ENCODE results near the gene LRMDA.

GRCh38 chr10:76583711-76584161, 1152.3 kb downstream of the LRMDA start:
- TF ChIP-seq, protein P1, sequence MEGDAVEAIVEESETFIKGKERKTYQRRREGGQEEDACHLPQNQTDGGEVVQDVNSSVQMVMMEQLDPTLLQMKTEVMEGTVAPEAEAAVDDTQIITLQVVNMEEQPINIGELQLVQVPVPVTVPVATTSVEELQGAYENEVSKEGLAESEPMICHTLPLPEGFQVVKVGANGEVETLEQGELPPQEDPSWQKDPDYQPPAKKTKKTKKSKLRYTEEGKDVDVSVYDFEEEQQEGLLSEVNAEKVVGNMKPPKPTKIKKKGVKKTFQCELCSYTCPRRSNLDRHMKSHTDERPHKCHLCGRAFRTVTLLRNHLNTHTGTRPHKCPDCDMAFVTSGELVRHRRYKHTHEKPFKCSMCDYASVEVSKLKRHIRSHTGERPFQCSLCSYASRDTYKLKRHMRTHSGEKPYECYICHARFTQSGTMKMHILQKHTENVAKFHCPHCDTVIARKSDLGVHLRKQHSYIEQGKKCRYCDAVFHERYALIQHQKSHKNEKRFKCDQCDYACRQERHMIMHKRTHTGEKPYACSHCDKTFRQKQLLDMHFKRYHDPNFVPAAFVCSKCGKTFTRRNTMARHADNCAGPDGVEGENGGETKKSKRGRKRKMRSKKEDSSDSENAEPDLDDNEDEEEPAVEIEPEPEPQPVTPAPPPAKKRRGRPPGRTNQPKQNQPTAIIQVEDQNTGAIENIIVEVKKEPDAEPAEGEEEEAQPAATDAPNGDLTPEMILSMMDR (optimal IDR thresholded peaks at IDR 0.05 in 1 of 3, IDR thresholded peaks at IDR 0.05 in 1 of 3, conservative IDR thresholded peaks at IDR 0.05 in 1 of 3; ENCODE audit: extremely low read depth in 1 of 3, insufficient read depth in 2 of 3, low read length in 3 of 3) = no peak
- TF ChIP-seq EZH2 (IDR thresholded peaks at IDR 0.05; ENCODE audit: low read length) = no peak

All from keratinocyte (primary cell).